Mucosa of descending colon (tissue), 3 donors: ENCODE measurements around the gene CCDC60. TPM values are rescaled to one million over a fixed set of nuclear protein-coding genes. Genes with fewer than 3 reads are reported as not detected.

Source experiments
- ATAC-seq: fragments of 200-7000 bp; cut with Tn5 transposase; one replicate; pipeline ENCODE4 v1.9.1; 2020; ENCODE audit warnings: mild to moderate bottlenecking, moderate library complexity
- DNase-seq, 3 donors: peaks; one replicate each; pipeline ENCODE4 v3.0.0-alpha.2; 2020
- H3K36me3 ChIP-seq: fragments of 200-600 bp; one replicate; pipeline ENCODE4 v1.8.0; 2021; ENCODE audit warnings: low read depth, mild to moderate bottlenecking
- H3K4me1 ChIP-seq: fragments of 200-600 bp; one replicate; pipeline ENCODE4 v1.8.0; 2021; ENCODE audit warnings: low read depth, mild to moderate bottlenecking
- H3K4me3 ChIP-seq: fragments of 200-600 bp; one replicate; pipeline ENCODE4 v1.8.0; 2021; ENCODE audit warnings: mild to moderate bottlenecking
- H3K9me3 ChIP-seq: fragments of 200-600 bp; one replicate; pipeline ENCODE4 v1.8.0; 2021; ENCODE audit warnings: mild to moderate bottlenecking
- intact Hi-C, 2 donors: fragments of 100-400 bp; cut with DNase I in 1 of 2; cut with micrococcal nuclease in 1 of 2; formaldehyde crosslinking; loops; one replicate each; pipeline versions ENCODE4 v1.11.0 to v1.11.1; 2022; cut with DNase I, micrococcal nuclease
- total RNA-seq, 3 donors: library from RNA; stranded (reverse); fragmentation: NEBNext Ultra II Directional in 2 of 3; extraction: Animal tissue kit (Norgen Biotek cat#: 25700) in 2 of 3; gene quantifications; one replicate each; pipeline versions ENCODE4 v1.2.1 to v1.2.4, GENCODE V29; 2021 to 2023
- TF ChIP-seq, protein P1 (sequence below): fragments of 200-600 bp; IDR thresholded peaks from one replicate; pipeline ENCODE4 v1.8.0; 2022; ENCODE audit warnings: antibody characterized with exemption, mild to moderate bottlenecking
- donor health status: DM: no; HTN: no; CAD: no; lungs with moderate emphysema.
- donor health status: DM: no; HTN: no; CAD: no.
- donor health status: DM: no; HTN: yes; CAD: no.

The CCDC60 gene
- total RNA-seq, 3 donors from 2014 or later = 2.2 to 3.5 (median 2.9) TPM

DNA sequence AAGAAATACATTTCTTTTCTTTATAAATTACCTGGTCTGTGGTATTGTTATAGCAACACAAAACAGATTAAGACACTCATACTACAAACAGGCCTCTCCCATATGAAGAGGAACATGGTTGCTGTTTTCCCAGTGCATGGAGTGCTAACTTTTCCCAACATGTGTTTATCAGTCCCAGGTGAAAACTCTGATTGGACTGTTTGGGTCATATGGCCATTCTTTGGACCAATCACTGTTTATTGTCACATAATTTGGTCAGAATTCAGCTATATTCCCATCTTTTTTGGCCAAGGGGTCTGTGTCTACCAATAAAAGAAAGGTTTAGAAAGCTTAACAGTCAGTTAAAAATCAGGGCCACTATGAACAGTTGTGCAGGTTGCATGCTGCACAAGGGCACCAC, 35.4 kb upstream of the CCDC60 start:
- ATAC-seq = no peak
- Histone ChIP-seq H3K4me3 (no peak overlapping the region), H3K36me3 (no peaks in the 10 kb centered on the region), H3K4me1 (no peaks in the 10 kb centered on the region), H3K9me3 (no peaks in the 10 kb centered on the region)
- DNase-seq = no peak
- TF ChIP-seq, protein P1, sequence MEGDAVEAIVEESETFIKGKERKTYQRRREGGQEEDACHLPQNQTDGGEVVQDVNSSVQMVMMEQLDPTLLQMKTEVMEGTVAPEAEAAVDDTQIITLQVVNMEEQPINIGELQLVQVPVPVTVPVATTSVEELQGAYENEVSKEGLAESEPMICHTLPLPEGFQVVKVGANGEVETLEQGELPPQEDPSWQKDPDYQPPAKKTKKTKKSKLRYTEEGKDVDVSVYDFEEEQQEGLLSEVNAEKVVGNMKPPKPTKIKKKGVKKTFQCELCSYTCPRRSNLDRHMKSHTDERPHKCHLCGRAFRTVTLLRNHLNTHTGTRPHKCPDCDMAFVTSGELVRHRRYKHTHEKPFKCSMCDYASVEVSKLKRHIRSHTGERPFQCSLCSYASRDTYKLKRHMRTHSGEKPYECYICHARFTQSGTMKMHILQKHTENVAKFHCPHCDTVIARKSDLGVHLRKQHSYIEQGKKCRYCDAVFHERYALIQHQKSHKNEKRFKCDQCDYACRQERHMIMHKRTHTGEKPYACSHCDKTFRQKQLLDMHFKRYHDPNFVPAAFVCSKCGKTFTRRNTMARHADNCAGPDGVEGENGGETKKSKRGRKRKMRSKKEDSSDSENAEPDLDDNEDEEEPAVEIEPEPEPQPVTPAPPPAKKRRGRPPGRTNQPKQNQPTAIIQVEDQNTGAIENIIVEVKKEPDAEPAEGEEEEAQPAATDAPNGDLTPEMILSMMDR = no peak
- intact Hi-C loops = no loop called here

DNA sequence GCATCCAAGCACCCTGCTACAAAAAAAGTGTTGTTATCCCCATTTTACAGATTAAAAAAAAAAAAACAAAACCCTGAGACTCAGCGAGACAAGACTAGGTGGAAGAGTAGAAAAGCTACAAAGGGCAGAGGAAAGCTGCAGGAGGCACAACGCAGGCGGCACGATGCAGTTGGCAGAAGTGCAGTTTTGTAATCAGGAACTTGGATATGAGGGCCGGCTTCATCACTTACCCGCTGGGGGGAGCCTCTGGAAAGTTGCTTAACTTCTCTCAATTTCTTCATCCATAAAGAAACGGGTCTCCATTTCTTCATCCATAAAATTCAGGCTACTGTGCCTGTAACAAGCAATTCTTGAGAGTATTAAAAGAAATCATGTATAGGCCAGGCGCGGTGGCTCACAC, 33.1 kb upstream of the CCDC60 start:
- TF ChIP-seq, protein P1 = no peak
- DNase-seq (no peak), ATAC-seq (no peak)
- no peak overlapping the region for H3K4me3 ChIP-seq
- H3K9me3 ChIP-seq = no peaks in the 10 kb centered on the region
- no peaks in the 10 kb centered on the region for H3K4me1 ChIP-seq
- no peaks in the 10 kb centered on the region for H3K36me3 ChIP-seq
- intact Hi-C loops = no loop called here

DNA sequence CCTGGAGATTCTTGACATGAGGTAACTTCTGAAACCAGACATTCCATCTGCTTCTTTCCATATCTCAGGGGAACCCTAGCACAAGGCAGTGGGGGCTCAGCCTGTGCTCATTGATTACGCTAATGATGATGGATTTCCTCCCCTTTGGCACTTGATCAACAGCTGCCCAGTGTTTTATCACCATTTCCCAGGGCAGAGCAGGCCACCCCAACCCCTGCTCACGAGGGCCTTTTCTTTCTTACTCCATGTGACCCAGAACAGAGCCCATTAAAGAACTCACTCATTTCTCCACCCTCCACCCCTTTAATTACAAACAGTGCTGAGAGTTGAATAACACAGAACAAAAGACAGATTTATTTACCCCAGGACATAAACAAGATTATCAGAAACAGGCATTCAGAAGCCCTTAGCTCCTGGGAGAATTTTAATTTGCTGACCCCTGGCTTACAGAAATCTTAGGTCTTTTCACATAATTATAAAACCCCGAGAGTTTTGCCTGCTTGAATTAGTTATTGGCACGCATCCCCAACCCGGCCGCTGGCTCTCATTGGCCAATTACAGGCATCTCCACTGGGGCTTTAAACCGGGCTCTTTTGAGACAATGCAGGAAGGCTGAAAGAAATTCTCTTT, 32.0 kb upstream of the CCDC60 start:
- TF ChIP-seq, protein P1 = no peak

DNA sequence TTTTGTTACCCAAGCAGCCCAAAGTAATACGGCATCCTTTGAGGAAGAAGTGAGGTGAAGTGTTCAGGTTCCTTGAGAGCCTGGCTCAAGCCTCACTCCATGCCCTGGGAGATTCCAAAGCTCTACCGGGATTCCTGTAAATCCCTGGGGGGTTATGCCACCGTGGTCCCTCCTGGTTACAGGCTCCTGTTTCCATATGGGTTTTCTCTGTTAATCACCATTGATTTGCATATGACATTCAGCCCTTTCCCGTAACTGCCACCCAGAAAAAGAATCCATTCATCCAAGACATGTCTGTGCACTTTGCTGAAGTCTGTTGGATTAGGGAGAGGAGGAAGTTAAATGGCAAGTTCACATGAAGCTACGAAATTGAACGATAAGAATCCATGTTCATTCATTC, 27.9 kb upstream of the CCDC60 start:
- TF ChIP-seq, protein P1 = no peak

More for the DNA sequence above, 32.0 kb upstream of the CCDC60 start:
- intact Hi-C loops = no loop called here
- DNase-seq = no peak
- Histone ChIP-seq H3K4me1 (no peaks in the 10 kb centered on the region), H3K36me3 (no peaks in the 10 kb centered on the region), H3K9me3 (no peaks in the 10 kb centered on the region), H3K4me3 (no peak overlapping the region)
- ATAC-seq = no peak

DNA sequence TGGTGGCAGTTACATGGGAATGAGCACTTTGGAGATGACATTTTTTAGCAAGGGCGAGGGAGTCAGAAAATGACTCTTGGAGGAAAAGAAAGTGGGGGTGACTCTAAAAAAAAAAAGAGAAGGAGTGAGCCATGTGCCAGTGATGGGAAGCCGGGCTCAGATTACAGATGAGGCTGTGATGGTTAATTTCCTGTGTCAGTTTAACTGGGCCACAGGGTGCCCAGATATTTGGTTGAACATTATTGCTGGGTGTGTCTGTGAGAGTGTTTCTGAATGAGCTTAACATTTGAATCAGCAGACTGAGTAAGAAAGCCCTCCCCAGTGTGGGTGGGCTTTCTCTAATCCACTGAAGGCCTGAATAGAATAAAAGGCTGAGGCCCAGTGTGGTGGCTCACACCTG, 26.8 kb upstream of the CCDC60 start:
- TF ChIP-seq, protein P1 = no peak
- H3K9me3 ChIP-seq = no peaks in the 10 kb centered on the region
- ATAC-seq (no peak), DNase-seq (no peak)
- H3K4me1 ChIP-seq = no peaks in the 10 kb centered on the region
- H3K36me3 ChIP-seq = no peaks in the 10 kb centered on the region
- intact Hi-C loops = no loop called here
- H3K4me3 ChIP-seq = no peak overlapping the region

More for the DNA sequence above, 27.9 kb upstream of the CCDC60 start:
- Histone ChIP-seq H3K36me3 (no peaks in the 10 kb centered on the region), H3K4me1 (no peaks in the 10 kb centered on the region), H3K9me3 (no peaks in the 10 kb centered on the region), H3K4me3 (no peak overlapping the region)
- DNase-seq (no peak), ATAC-seq (no peak)
- intact Hi-C loops = no loop called here
